Neuronal stem cell (in vitro differentiated cells): ENCODE data around the gene RBCK1.
"Not testable (repeated sequence)": the region's sequence is repeated elsewhere in the genome, so short reads cannot be mapped to it uniquely, and the experiment has no call there.

Experiments used
- DNase-seq: peaks from one replicate; pipeline ENCODE4 v3.0.0-alpha.2; 2013; ENCODE audit warnings: low spot score
- H2AFZ ChIP-seq: one replicate; pipeline ENCODE4 v1.6.1; 2013; ENCODE audit warnings: mild to moderate bottlenecking, low read length, inconsistent platforms
- H2AK5ac ChIP-seq: 2 replicates; pipeline ENCODE4 v1.6.1; 2013; ENCODE audit warnings: low read depth, mild to moderate bottlenecking, inconsistent platforms, low read length, moderate library complexity, mixed read lengths
- H2BK120ac ChIP-seq: 2 replicates; pipeline ENCODE4 v1.6.1; 2013; ENCODE audit warnings: low read depth, mild to moderate bottlenecking, inconsistent platforms, low read length, moderate library complexity, mixed read lengths
- H2BK12ac ChIP-seq: one replicate; pipeline ENCODE4 v1.6.1; 2013; ENCODE audit warnings: low read length, inconsistent platforms
- H2BK15ac ChIP-seq: 2 replicates; pipeline ENCODE4 v1.6.1; 2013; ENCODE audit warnings: mild to moderate bottlenecking, low read length, inconsistent platforms, mixed read lengths
- H2BK5ac ChIP-seq: one replicate; pipeline ENCODE4 v1.6.1; 2013; ENCODE audit warnings: inconsistent platforms, mild to moderate bottlenecking, low read length, moderate library complexity
- H3K14ac ChIP-seq: one replicate; pipeline ENCODE4 v1.6.1; 2013; ENCODE audit warnings: low read length, inconsistent platforms
- H3K18ac ChIP-seq: 2 replicates; pipeline ENCODE4 v1.6.1; 2013; ENCODE audit warnings: low read length, inconsistent platforms
- H3K23ac ChIP-seq: 2 replicates; pipeline ENCODE4 v1.6.1; 2013; ENCODE audit warnings: low read depth, mild to moderate bottlenecking, mixed read lengths, low read length, inconsistent platforms; ENCODE audit not compliant: poor library complexity
- H3K27ac ChIP-seq: replicated peaks from 3 replicates; pipeline ENCODE4 v1.5.1; 2013; ENCODE audit warnings: low read length, inconsistent platforms
- H3K27me3 ChIP-seq, 3 experiments: 2 replicates each; pipeline ENCODE4 v1.6.1; 2013; ENCODE audit warnings: low read length in 3 of 3, mild to moderate bottlenecking in 2 of 3, inconsistent platforms in 1 of 3, low read depth in 1 of 3, mixed read lengths in 1 of 3, moderate library complexity in 1 of 3; ENCODE audit not compliant: control insufficient read depth in 3 of 3, insufficient read depth in 3 of 3
- H3K36me3 ChIP-seq, 2 donors: replicated peaks in 1 of 2; 2 replicates each; pipeline ENCODE4 v1.6.1; 2013; ENCODE audit warnings: low read length in 2 of 2; ENCODE audit not compliant: control insufficient read depth in 2 of 2, insufficient read depth in 2 of 2
- H3K4ac ChIP-seq: 2 replicates; pipeline ENCODE4 v1.6.1; 2013; ENCODE audit warnings: inconsistent platforms, mild to moderate bottlenecking, low read length, moderate library complexity
- H3K4me1 ChIP-seq, 2 donors: 1 replicate in 1 of 2; 2 replicates in 1 of 2; pipeline ENCODE4 v1.6.1; 2013; ENCODE audit warnings: low read length in 2 of 2, low read depth in 1 of 2; ENCODE audit not compliant: control insufficient read depth in 2 of 2, insufficient read depth in 1 of 2
- H3K4me2 ChIP-seq: one replicate; pipeline ENCODE4 v1.6.1; 2013; ENCODE audit warnings: mild to moderate bottlenecking, low read length, inconsistent platforms; ENCODE audit not compliant: insufficient read depth, poor library complexity, severe bottlenecking
- H3K4me3 ChIP-seq, 2 donors: 2 replicates each; pipeline ENCODE4 v1.5.1; 2013; ENCODE audit warnings: low read length in 2 of 2, mild to moderate bottlenecking in 2 of 2, inconsistent platforms in 1 of 2, moderate library complexity in 1 of 2
- H3K79me1 ChIP-seq: one replicate; pipeline ENCODE4 v1.6.1; 2013; ENCODE audit warnings: low read depth, mild to moderate bottlenecking, inconsistent platforms, low read length, moderate library complexity
- H3K9ac ChIP-seq: one replicate; pipeline ENCODE4 v1.6.1; 2013; ENCODE audit warnings: mild to moderate bottlenecking, low read depth, low read length, inconsistent platforms; ENCODE audit not compliant: poor library complexity
- H3K9me3 ChIP-seq, 2 donors: replicated peaks in 1 of 2; 2 replicates each; pipeline versions ENCODE3 to v1.6.1; 2013; ENCODE audit warnings: low read length in 2 of 2, mild to moderate bottlenecking in 2 of 2, inconsistent platforms in 1 of 2, low read depth in 1 of 2, mixed read lengths in 1 of 2, moderate library complexity in 1 of 2; ENCODE audit not compliant: control insufficient read depth in 2 of 2, insufficient read depth in 1 of 2
- H4K8ac ChIP-seq: one replicate; pipeline ENCODE4 v1.6.1; 2013; ENCODE audit warnings: low read depth, mild to moderate bottlenecking, inconsistent platforms, low read length, moderate library complexity
- H4K91ac ChIP-seq: one replicate; pipeline ENCODE4 v1.6.1; 2013; ENCODE audit warnings: low read length, low read depth, mild to moderate bottlenecking, inconsistent platforms; ENCODE audit not compliant: poor library complexity
- WGBS, 2 donors: extraction: QIAGEN DNeasy Blood & Tissue Kit; methylation state at CpG; one replicate each; pipeline ENCODE4 v1.1.7; 2013; ENCODE audit warnings: missing lambda C conversion rate in 2 of 2, mixed read lengths in 1 of 2; ENCODE audit not compliant: insufficient read length in 2 of 2, insufficient replicate concordance in 1 of 2; ENCODE audit errors: extremely low coverage in 2 of 2; 5-methylcytosine and 5-hydroxymethylcytosine counted together

RBCK1 gene

GRCh38 chr20:370151-370600 is 37.9 kb upstream of the RBCK1 start:
- H3K79me1 ChIP-seq, result no peaks in the 10 kb centered on the region
- H4K8ac ChIP-seq, result no peak overlapping the region
- no peak overlapping the region for H3K9ac ChIP-seq
- no CpG with 5 or more reads among the region's 7 CpGs for WGBS, 2 donors
- H2BK5ac ChIP-seq, result no peak overlapping the region
- DNase-seq, result no peak
- H3K27ac ChIP-seq, result no peak overlapping the region
- H3K23ac ChIP-seq, result no peak overlapping the region
- H3K4me2 ChIP-seq, result no peak overlapping the region
- no peak overlapping the region for H3K18ac ChIP-seq
- no peak overlapping the region for H2BK120ac ChIP-seq
- H3K14ac ChIP-seq, result no peak overlapping the region
- H3K36me3 ChIP-seq, result no peaks in the 10 kb centered on the region
- H2AK5ac ChIP-seq, result no peak overlapping the region
- H2BK15ac ChIP-seq, result no peak overlapping the region
- no peak overlapping the region for H3K4me3 ChIP-seq
- H3K4ac ChIP-seq, result no peak overlapping the region
- H2AFZ ChIP-seq, result no peak overlapping the region
- peaks cover 0 to 5% (median 0%) of the 10 kb centered on the region in 3 experiments for H3K27me3 ChIP-seq
- no peak overlapping the region for H4K91ac ChIP-seq
- no peak overlapping the region for H2BK12ac ChIP-seq
- H3K4me1 ChIP-seq, result peaks cover 2 to 4% of the 10 kb centered on the region in 2 donors
- H3K9me3 ChIP-seq, result no peaks in the 10 kb centered on the region

- Histone ChIP-seq H3K4me3 (peak overlapping the region in 1 of 2 donors; percentile 61), H4K91ac (no peak overlapping the region), H4K8ac (no peak overlapping the region), H3K18ac (no peak overlapping the region), H2AFZ (peak overlapping the region; percentile 56), H3K9me3 (no peaks in the 10 kb centered on the region), H3K4me1 (peaks cover 2 to 4% of the 10 kb centered on the region in 2 donors), H2BK15ac (no peak overlapping the region), H2BK120ac (no peak overlapping the region), H3K36me3 (no peaks in the 10 kb centered on the region), H3K27me3 (peaks cover 0 to 5% (median 0%) of the 10 kb centered on the region in 3 experiments), H2BK5ac (no peak overlapping the region), H3K14ac (no peak overlapping the region), H3K4ac (no peak overlapping the region), H2BK12ac (no peak overlapping the region), H3K23ac (no peak overlapping the region), H3K79me1 (no peaks in the 10 kb centered on the region), H3K27ac (no peak overlapping the region), H2AK5ac (no peak overlapping the region), H3K9ac (no peak overlapping the region), H3K4me2 (no peak overlapping the region)
- DNase-seq, result no peak
- WGBS, 2 donors, result no CpG with 5 or more reads among the region's 7 CpGs
These were observed 36.9 kb upstream of the RBCK1 start for GRCh38 chr20:370977-371754.

- H2AFZ ChIP-seq, result peak overlapping the region; percentile 56
- H3K27me3 ChIP-seq, result peaks cover 0 to 5% (median 0%) of the 10 kb centered on the region in 3 experiments
- WGBS, 2 donors, result no CpG with 5 or more reads among the region's 10 CpGs
- no peak overlapping the region for H4K91ac ChIP-seq
- H3K4me2 ChIP-seq, result no peak overlapping the region
- H2BK120ac ChIP-seq, result no peak overlapping the region
- H3K9ac ChIP-seq, result peak overlapping the region; percentile 7
- no peaks in the 10 kb centered on the region for H3K79me1 ChIP-seq
- no peak overlapping the region for H3K4ac ChIP-seq
- no peak overlapping the region for H2BK5ac ChIP-seq
- H3K9me3 ChIP-seq, result no peaks in the 10 kb centered on the region
- H3K4me1 ChIP-seq, result peaks cover 2 to 4% of the 10 kb centered on the region in 2 donors
- peak overlapping the region; percentile 62 for H3K18ac ChIP-seq
- H3K4me3 ChIP-seq, result no peak overlapping the region
- H3K27ac ChIP-seq, result no peak overlapping the region
- H4K8ac ChIP-seq, result no peak overlapping the region
- H3K36me3 ChIP-seq, result no peaks in the 10 kb centered on the region
- H2BK15ac ChIP-seq, result no peak overlapping the region
- H3K14ac ChIP-seq, result no peak overlapping the region
- no peak overlapping the region for H2AK5ac ChIP-seq
- DNase-seq, result no peak
- H2BK12ac ChIP-seq, result no peak overlapping the region
- peak overlapping the region; percentile 14 for H3K23ac ChIP-seq
These were observed 36.1 kb upstream of the RBCK1 start for GRCh38 chr20:371755-372542.

GRCh38 chr20:372543-373082 is 35.5 kb upstream of the RBCK1 start:
- not testable (repeated sequence) for H4K91ac ChIP-seq, H2BK12ac ChIP-seq, H3K9ac ChIP-seq, H3K4me1 ChIP-seq, DNase-seq, H2BK5ac ChIP-seq, H3K79me1 ChIP-seq, H3K9me3 ChIP-seq, H3K4me2 ChIP-seq, H3K14ac ChIP-seq, H3K27me3 ChIP-seq, H3K18ac ChIP-seq, H3K4ac ChIP-seq, H2BK120ac ChIP-seq, H3K36me3 ChIP-seq, H3K27ac ChIP-seq, H3K4me3 ChIP-seq, H4K8ac ChIP-seq, H2AFZ ChIP-seq, H3K23ac ChIP-seq, H2AK5ac ChIP-seq, H2BK15ac ChIP-seq
- WGBS, 2 donors, result no CpG with 5 or more reads among the region's 11 CpGs
